AG04449 (cell line): ENCODE results near the gene STK11.

Experiments used
- CTCF ChIA-PET: fragments of 350-600 bp; formaldehyde crosslinking; extraction: SDS; loops from one replicate; lab custom pipeline; 2021; ENCODE audit warnings: antibody characterized with exemption; lab: Yijun Ruan, JAX
- POLR2A ChIA-PET: fragments of 400-600, 350-600 bp; formaldehyde crosslinking; extraction: SDS; loops from one replicate; lab custom pipeline; 2020; ENCODE audit warnings: antibody characterized with exemption, inconsistent platforms; lab: Yijun Ruan, JAX
- DNase-seq: peaks from one replicate; pipeline ENCODE4 v3.0.0-alpha.2; 2010; ENCODE audit warnings: low read depth, low spot score
- H3K4me3 ChIP-seq: 2 replicates; pipeline ENCODE4 v1.5.1; 2011; ENCODE audit warnings: low read depth, mild to moderate bottlenecking, control low read depth, low read length
- CTCF ChIP-seq: IDR thresholded peaks from one replicate; pipeline ENCODE4 v1.5.1; 2011; ENCODE audit warnings: mild to moderate bottlenecking, moderate library complexity, low read length, control low read depth, inconsistent platforms; ENCODE audit not compliant: insufficient read depth; ENCODE audit errors: missing control alignments

The STK11 gene

GRCh38 chr19:1210227-1210538, 4.6 kb downstream of the STK11 start:
- CTCF ChIA-PET, result interaction anchor here (1.5 to 2.2 kb wide), 2 partner anchors 16 to 56 kb away, joined by 4 to 12 read pairs; no protein-coding TSS in a partner anchor
- TF ChIP-seq CTCF, result no peak
- POLR2A ChIA-PET, result interaction anchor here (1.3 kb wide), 1 partner anchor 106 kb away, joined by 3 read pairs; the partner anchor contains the start of gene GPX4

GRCh38 chr19:1211494-1212234, 6.1 kb downstream of the STK11 start:
- H3K4me3 ChIP-seq, result no peak overlapping the region
- CTCF ChIA-PET, result interaction anchor here (0.9 to 2.5 kb wide), 2 partner anchors 17 to 33 kb away, joined by 4 to 12 read pairs; no protein-coding TSS in a partner anchor
- POLR2A ChIA-PET, result no interaction called here
- no peak for TF ChIP-seq CTCF
- DNase-seq, result no peak

More at GRCh38 chr19:1210227-1210538, 4.6 kb downstream of the STK11 start:
- no peak for DNase-seq
- H3K4me3 ChIP-seq, result no peak overlapping the region

- TF ChIP-seq CTCF, result no peak
- CTCF ChIA-PET, result interaction anchor here (1.0 to 2.3 kb wide), 7 partner anchors 9 to 100 kb away, joined by 3 to 12 read pairs (median 7); partner anchors contain the start of gene ATP5F1D
- DNase-seq, result no peak
- no peak overlapping the region for H3K4me3 ChIP-seq
- POLR2A ChIA-PET, result interaction anchor here (1.2 to 1.3 kb wide), 2 partner anchors 12 to 174 kb away, joined by 4 to 5 read pairs; partner anchors contain the start of gene ABCA7
Measured at GRCh38 chr19:1213391-1214286, 8.1 kb downstream of the STK11 start.

- CTCF ChIA-PET, result interaction anchor here (1.0 to 2.3 kb wide), 7 partner anchors 8 to 101 kb away, joined by 3 to 12 read pairs (median 7); partner anchors contain the start of gene ATP5F1D
- DNase-seq, result no peak
- TF ChIP-seq CTCF, result no peak
- POLR2A ChIA-PET, result interaction anchor here (1.2 to 1.3 kb wide), 2 partner anchors 11 to 175 kb away, joined by 4 to 5 read pairs; partner anchors contain the start of gene ABCA7
- no peak overlapping the region for H3K4me3 ChIP-seq
Measured at GRCh38 chr19:1214299-1214861, 8.8 kb downstream of the STK11 start.

- ChIA-PET CTCF (interaction anchor here (0.7 to 2.3 kb wide), 8 partner anchors 8 to 102 kb away, joined by 3 to 12 read pairs (median 7); partner anchors contain the start of gene ATP5F1D), POLR2A (interaction anchor here (2.3 kb wide), 1 partner anchor 54 kb away, joined by 9 read pairs; the partner anchor contains the start of gene CIRBP)
- no peak for DNase-seq
- TF ChIP-seq CTCF, result no peak
- no peak overlapping the region for H3K4me3 ChIP-seq
Measured at GRCh38 chr19:1214862-1215731, 9.5 kb downstream of the STK11 start.
